DMS153 treated with DMSO at 0.1 percent for 48 hours (cell line): ENCODE measurements around the gene ARL13A.
"Not testable (repeated sequence)": the region's sequence is repeated elsewhere in the genome, so short reads cannot be mapped to it uniquely, and the experiment has no call there.

Experiments
- DNase-seq: peaks from one replicate; lab custom pipeline; 2025; ENCODE audit not compliant: unreplicated experiment; lab: John Stamatoyannopoulos, UW

ARL13A gene

DNA sequence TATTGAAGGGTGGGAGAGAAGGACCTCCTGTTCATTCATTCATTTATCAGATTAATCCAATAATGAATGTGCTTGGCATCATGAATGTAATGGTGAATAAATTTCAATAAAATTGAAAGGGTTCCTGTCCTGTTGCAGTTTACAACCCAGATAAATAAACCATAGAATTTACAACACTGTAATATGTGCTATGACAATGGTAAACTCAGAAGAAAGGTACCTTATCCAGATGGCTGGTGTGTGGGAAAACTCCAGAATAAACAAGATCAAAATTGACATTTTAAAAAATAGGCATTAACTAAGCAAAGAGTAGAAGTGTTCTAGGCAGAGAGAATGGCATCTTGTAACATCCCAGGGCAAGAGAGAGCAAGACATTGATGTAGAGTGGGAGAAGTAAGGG, 15.3 kb downstream of the ARL13A start:
- no peak for DNase-seq

DNA sequence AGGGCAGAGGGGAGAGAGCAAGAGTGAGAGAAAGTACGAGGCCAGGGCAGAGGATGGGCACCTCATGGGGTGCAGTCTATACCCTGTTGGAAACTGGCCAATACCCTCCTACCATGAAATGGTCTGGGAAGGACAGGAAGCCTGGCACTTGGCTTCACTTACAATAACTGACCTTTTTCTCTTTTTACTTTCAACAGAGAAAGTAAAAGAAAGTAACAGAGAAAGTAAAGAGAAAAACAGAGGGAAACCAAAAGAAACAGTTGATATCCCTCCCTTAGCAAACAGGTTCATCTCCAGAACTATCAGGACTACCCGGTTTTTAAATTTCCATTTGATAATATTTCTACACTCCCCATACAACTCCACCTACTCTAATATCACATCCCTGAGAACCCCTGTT, 20.6 kb downstream of the ARL13A start:
- DNase-seq, result no peak

DNA sequence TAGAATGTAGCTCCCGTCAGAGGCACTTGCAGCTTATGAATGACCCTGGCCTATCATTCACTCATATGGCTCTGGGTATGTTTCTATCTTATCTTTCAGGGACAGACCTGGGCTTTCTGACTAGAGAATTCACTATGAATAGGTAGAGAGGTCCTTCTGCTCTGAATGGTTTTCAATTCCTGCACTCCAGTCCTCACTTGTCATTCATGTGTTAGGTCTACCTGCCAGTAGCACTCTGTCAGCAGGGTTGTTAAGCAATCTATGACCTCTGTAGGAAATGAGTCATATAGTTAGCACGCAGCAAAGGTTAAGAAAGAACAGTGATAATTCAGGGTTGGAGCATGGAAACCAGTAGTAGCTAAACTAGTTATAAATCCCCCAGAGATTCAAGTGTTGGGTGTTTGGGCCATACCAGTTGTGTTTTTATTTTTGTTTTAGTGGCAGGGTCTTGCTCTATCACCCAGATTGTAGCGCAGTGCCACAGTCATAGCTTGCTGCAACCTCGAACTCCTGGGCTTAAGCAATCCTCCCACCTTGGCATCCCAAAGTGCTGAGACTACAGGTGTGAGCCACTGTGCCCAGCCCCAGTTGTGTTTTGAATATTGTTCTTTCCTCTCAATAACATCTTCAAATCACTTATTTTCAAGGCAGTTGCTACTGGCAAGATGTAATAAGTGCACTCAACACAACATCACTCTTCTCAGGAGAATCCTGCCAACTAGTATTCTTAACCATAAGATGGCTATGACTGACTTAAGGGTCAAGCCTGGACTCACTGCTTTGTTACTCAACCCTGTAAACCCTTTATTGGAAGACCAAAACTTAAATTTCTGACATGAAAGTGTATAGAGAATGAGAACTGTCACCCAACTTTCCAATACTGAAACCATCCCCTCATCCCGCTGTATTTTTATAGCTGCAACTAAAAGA, 25.1 kb downstream of the ARL13A start:
- DNase-seq, result no peak

DNA sequence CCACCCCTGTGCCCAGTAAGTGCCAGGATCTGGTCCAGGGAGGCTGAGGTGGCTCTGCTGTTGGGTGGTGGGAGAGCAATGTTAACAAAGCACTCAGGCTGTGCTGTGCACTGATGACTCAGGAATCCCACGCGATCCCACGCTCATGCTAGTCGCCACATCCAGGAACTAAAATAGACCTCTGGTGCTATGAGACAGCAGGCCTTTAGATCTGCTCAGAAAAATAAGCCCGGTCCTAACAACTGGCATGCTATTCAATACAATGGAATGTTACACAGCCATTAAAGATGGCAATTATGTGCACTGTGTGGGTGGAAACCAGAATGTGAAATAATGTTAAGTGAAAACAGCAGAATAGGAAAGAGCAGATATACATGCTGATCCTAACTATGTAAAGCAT, 26.0 kb downstream of the ARL13A start:
- DNase-seq, result no peak

DNA sequence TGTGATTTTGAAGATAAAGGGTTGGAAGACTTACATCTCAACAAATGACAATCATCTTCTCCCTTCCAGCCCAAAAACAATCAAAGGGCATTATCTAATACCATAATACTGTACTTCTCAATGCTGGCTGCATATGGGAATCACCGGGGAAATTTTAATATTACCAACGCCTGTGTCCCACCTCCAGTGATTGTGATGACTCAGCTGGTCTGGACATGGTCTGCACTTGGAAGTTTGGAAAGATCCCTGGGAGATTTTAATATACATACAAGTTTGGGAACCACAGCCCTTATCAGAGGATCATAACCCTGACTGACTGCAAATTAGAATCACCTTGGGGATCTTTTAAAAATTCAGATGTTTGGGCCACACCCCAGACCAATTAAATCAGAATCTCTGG, 29.9 kb downstream of the ARL13A start:
- DNase-seq, result no peak

DNA sequence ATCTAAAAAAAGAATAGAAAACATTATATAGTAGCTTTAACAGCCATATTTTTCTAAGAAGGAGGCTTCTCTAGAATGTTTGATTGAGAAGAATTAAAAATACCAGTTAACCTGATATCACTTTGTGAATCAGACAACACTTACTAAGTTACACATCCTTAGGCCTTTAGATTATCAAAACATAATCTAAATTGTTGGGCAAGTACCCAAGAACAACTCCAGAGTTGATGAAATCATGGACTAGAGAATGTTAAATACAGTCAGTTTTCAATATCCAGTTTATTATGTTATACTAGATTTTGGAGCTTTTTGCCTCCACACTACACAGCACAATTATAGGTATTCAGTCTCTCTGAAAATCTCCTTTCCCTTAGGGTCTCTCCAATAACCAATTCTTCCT, 39.6 kb downstream of the ARL13A start:
- no peak for DNase-seq

- not testable (repeated sequence) for DNase-seq
These were observed 42.5 kb downstream of the ARL13A start for GRCh38 chrX:101012031-101012430.

DNA sequence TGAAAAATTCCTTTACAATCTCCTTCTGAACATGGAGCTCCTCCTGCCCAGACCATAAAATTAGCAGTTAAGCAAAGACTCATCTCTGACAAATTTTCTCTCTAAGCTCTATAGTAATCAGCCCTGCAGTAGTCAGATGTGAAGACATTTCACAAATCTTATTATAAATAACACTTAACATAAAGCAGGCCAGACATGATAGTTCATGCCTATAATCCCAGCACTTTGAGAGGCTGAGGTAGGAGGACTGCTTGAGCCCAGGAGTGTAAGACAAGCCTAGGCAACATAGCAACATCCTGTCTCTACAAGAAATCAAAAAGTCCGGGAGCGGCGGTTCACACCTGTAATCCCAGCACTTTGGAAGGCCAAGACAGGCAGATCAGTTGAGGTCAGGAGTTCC, 52.5 kb downstream of the ARL13A start:
- no peak for DNase-seq

- DNase-seq, result no peak
These were observed 55.6 kb downstream of the ARL13A start for GRCh38 chrX:101025126-101025525.

DNA sequence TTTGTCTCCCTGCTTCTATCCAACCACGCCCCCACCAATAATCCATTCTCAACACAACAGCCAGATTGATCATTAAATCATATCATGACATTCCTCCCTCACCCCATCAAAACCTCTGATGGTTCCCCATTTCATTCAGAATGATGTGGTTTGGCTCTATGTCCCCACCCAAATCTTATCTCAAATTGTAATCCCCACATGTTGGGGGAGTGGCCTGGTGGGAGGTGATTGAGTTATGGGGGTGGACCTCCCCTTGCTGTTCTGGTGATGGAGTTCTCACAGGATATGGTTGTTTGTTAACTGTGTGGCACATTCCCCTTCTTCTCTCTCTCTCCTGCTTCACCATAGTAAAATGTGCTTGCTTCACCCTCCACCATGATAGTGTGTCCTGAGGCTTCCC, 59.1 kb downstream of the ARL13A start:
- DNase-seq, result no peak

- no peak for DNase-seq
These were observed 60.2 kb downstream of the ARL13A start for GRCh38 chrX:101029665-101030064.

DNA sequence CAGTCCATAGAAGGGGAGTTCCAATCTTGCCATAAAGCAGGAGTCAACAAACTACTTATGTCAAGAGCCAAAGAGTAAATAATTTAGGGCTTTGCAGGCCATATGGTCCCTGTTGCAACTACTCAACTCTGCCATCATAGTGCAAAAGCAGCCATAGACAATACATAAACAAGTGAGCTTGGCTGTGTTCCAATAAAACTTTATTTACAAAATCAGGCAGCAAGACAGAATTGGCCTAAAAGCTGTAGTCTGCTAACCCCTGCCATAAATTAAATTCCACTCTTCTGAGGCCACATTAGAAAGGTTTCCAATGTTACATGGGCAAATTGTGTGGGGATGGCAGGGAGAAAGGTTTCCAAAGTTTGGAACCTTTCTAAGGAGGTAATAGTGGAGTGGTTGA, 67.7 kb downstream of the ARL13A start:
- DNase-seq, result no peak

GRCh38 chrX:101040197-101040596, 70.7 kb downstream of the ARL13A start:
- no peak for DNase-seq
